CD4-positive, alpha-beta T cell treated with Interleukin-17A for 1 hour (primary cell): ENCODE measurements around the gene SNX30.

ENCODE experiments used
- DNase-seq: peaks from one replicate; pipeline ENCODE4 v3.0.0-alpha.2; 2020

SNX30 gene

DNA sequence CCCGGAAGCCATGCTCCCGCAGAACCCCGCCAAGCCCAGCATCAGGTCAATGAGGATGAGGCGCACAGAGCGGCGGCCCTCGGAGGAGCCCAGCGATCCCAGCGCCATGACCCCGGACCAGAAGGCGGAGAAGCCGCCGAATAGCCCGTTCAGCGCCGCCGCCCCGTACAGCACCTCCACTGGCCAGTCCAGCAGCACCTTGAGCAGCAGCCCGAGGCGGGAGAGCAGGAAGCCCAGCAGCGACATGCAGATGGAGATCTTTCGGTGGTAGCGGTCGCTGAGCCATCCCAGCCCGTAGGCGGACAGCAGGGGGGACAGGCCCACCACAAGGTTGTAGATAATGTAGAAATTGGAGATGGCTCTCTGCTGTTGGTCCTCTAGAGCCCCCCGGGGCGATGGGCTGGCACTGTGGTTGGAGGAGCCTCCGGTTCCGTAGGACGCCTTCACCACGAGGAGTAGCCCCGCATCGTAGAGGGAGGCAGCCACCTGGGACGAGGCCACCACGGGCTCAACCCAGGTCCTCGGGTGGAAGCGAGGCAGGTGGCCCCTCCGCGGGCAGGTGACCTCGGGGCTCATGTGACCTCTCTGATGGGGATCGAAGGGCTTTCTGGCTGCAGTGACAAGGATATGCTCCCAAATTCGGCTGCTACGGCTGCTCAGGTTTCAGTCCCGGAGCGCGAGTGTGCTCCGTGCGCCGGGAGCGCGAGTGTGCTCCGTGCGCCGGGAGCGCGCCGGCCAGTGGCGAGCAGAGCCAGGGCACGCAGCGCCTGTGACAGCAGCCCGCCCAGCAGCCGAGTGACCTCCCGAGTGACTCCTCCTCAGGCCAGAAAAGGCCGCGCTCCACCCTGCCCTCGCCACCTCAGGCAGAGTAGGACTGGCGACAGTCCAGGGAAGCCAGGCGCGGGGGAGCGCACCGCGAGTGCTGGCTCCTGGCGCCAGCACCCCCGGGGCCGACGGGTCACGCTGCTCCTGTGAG lies 139.8 kb downstream of the SNX30 start, which contains the start of gene SLC46A2:
Gene SLC46A2, minus strand, starts transcription at position 771 of the 976 bp plus-strand sequence. Its CDS starts 195 bp downstream, at position 576.
- DNase-seq: no peak

DNA sequence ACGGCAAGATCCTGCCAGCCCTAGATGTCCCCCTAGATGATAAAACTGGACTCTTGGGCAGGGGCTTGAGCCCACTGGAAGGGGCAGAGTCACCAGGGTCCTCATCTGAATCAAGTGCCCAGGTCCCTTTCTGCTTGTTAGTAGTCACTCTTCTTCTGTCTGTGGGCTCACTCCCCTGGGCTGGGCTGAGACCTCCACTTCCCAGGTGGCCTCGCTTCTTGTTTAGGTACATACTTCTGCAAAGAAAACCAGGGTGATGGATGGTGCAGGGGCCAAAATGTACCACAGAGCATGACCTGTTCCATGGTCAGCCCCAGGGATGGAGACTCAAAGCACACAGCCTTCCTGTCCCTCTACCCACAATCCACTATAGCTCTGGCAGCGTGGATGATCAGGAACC lies 141.0 kb downstream of the SNX30 start:
- no peak for DNase-seq

DNA sequence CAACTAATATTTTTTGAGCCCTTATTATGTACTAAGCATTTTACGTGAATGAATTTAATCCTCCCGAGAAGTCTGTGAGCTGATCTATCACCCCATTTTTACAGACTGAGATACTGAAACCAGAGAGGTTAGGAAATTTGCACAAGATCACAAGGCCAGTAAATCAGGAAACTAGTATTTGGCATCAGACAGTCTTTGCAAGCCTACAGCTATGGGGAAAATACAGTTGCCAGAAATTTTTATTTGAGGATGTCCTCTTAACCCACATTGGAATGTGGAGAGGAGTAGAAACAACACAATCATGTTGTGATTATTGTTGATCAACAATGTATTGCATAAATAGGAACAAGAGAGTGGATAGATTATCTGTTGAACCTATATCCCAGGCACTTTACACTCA lies 142.4 kb downstream of the SNX30 start:
- DNase-seq: no peak

DNA sequence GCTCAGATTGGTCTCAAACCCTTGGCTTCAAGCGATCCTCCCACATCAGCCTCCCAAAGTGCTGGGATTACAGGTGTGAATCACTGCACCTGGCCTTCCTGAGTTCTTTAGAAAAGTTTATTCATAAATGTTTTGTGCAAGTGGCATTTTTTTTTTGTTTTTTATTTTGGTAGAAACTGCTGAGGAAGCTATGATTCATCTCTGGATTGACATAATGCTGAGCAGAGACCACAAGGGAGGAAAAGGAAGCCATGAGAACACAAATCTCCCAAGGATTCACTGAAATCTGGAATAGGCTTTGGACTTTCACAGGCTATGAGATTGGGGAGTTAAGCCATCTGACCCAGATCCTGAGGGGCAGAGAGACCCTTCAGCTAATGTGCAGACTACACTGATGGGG lies 143.5 kb downstream of the SNX30 start:
- DNase-seq: no peak

DNA sequence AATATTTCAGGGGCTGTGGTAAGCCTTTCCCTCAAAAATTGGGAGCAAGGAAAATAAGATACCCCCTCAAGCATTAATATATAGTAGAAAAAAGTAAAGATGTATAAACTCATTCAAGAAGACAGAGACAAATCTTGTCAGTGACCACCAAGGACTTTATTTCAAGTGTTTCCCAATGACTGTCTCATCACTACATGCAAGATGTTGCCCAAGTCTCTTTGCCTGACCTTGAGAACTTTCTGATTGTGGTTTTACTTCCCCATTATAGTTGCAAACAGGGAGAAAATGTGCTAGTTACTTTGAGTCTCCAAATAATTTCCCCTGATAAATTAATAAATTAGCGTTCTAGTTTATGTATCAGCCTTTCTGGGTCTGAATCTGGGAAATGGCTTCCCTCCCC lies 144.1 kb downstream of the SNX30 start:
- no peak for DNase-seq

DNA sequence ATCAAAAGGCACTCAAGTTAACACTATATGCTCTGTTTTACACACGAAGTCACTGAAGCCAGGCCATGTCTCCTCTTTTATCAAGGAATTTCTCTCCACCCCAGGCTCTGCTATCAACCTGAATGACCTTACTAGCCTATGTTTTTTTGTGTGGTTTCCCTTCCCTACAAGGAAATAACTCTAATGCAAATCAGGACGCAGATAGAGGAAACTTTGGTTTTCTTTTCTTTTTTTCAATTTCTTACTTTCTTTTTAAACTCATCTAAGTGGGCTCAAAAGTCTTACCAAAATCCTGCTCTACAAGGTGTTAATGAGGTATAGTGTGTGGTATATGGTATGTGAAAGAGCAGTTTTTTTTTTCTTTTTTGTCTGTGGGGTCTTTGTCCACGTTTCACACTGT lies 145.6 kb downstream of the SNX30 start:
- DNase-seq: no peak

DNA sequence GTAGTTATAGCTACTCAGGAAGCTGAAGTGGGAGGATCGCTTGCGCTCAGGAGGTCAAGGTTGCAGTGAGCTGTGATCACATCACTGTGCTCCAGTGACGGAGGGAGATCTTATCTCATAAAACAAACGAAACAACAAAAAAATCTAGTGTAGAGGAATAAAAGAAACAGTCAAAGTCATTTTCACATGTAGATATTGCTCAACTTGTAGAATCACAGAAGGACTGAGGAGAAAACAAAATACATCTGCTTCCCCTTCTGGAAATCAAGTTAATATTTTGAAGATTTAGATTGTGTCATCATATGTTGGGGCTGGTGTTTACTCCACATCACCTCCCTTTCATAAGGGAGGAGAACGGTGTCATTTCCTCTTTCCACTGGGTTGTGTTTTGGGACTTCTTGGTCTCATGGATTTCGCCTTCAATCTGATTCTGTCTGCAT lies 148.3 kb downstream of the SNX30 start:
- no peak for DNase-seq

DNA sequence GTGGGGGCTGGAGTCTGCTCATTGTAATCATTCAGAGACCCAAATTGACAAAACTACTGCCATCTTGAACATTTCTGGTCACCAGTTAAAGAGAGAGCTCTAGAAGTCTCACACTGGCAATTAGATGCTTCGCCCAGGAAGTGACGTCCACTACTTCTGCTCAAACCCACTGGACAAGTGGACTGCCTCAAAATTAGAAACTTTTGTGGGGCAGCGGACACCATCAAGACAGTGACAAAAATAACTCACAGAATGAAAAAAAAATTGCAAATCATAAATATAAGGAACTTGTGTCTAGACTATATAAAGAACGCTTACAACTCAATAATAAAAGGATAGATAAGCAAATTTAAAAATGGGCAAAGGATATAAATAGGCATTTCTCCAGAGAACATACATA lies 149.9 kb downstream of the SNX30 start:
- no peak for DNase-seq

DNA sequence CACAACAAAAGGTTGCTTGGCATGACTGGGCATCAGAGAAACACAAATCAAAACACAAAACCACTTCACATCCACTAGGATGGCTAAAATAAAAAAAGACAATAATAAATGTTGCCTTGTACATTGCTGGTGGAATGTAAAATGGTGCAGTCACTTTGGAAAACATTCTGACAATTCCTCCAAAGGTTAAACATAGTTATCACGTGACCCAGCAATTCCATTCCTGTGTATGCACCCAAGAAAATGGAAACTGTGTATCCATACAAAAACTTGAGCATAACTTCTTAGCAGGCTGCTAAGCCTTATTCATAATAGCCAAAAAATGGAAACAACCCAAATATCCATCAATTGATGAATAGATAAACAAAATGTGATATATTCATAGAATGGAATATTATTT lies 150.3 kb downstream of the SNX30 start:
- DNase-seq: no peak

DNA sequence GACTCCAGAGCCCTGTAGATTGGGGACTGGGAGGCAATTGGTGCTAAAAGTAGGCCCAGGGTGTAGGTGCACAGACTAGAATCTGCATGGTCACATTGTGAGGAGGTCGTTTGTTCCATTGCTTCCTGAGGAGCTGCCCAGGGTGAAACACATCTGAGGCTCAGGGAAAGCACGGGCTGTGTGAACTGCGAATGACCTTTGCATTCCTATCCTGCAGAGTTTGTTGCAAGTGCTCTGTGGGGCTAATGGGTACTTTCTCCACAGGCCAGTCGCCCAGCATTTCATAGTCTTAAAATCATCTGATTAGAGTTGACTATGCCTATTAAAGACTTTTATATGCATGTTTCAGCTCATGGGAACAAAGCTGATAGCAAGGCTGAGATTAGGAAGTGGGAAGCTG lies 154.5 kb downstream of the SNX30 start:
- no peak for DNase-seq

DNA sequence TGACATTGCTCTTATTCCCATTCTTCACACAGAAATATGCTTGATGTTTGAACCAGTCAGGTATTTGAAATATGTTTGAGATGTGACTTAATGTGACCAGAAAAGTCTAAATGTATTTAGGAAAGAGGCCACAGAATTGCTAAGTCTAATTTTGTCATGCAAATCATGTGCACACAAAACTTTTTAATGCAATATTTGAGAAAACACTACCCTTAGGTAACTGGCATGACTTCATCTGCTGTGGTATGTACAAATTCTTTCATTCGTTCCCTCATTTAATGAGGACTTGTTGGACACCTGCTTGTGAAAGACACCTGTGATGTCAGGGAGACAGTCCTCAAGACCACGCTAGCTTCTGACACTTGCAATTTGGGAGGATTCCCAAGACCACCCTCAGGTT lies 161.2 kb downstream of the SNX30 start:
- no peak for DNase-seq

DNA sequence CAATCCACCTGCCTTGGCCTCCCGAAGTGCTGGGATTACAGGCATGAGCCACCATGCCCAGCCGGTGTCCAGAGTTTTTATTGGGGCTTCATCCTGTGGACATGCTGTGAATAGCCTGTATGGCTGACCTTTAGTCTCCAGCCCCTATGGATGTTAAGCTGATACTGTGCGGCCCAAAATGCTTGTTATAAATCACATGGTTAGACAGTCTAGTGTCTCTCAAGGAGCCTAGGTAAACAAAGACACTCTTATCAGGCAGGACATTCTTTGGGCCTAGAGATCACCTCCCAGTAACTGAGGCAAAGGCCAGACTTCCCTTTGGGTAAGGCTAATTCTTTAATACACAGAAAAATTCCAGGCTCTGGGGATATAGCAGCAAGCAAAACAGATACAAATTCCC lies 162.1 kb downstream of the SNX30 start:
- DNase-seq: no peak

DNA sequence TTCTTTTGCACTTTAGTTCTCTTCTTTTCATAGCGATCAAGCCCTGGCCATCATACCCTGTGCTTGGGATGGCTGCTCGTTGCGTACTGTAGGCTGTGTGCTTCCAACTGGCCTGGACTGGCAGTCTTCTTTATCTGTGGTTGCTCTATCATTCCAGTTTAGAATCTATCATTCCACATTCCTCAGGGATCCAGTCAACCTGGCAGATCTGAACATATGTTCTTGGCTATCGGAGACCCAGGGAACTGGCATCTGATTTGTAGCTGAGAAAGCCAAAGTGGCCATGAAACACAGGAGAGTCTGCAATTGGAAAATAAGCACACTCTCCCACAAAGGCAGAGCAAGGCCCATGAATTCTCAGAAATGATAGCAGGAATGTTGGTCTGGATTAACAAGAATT lies 162.8 kb downstream of the SNX30 start:
- no peak for DNase-seq

DNA sequence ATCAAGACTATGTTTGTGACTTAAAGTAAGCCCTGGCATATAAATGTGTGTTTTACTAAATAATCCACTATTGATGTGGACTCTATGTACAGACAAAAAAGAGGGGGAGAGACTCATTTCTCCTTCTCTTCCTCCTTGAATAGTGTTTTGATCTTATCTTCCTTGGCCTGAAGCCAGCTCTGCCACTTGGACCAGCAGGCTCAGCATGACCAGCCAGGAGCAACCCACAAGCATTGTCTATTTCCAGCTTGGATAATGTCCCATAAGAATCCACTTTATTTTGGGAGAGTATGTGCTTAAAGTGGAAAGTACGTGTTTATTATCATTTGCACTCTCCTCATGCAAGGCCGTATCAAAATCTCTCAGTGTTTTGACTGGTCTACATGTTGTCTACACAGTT lies 164.0 kb downstream of the SNX30 start:
- no peak for DNase-seq

DNA sequence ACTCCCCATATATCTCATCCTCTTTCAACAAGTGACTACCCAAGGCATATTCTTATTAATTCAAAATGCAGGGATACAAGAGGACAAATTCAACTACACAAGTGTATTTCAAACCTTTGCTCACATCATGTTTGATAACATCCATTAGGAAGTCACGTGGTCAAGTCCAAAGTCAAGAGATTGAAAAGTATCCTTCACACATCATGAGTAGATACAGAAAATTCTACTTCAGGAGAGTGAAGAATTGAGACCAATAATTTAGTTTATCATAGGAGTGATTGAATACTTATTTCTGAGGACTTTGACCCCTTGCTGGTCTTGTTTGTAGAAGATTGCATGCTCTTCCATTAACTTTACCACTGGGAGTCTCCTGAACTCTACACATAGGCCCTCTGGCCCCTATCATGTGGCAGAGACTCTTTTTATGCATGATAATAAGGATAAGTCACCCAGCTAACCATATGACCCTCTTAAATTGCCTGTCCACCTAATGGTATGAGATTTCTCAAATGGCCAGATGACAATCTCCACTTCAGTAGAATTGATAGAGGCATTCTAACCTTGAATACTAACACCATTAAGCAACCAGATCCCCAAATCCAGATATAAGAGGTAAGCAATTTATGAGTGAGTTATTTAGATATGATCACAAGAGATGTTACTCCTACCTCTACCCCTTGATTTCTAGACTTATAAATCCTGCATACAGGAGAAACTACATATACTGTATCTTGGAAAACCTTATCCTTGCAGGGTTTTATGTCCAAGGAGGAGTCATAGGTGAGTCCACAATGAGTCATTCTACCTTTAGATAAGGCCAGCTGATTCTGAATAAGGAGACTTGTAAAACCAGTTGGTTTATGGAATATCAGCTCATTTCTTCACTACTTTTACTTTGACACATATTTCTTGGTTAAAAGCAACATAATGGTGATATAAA lies 166.8 kb downstream of the SNX30 start:
- no peak for DNase-seq

DNA sequence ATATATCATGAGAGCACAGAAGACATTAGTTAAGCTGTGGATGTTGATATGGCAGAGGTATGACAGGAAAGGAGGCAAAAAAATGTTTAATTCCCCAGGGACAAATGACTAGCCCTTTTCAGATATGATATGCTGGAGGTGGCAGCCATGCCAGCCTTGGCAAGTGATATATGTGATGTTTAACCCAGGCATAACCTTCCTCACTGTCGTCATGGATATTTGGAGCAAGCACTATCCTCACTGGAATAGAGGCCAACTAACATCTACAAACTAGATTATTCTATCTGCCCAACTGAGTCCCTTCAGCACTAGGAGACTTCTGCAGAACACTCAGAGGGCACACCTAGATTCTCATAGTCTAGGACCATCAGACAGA lies 167.4 kb downstream of the SNX30 start:
- no peak for DNase-seq

DNA sequence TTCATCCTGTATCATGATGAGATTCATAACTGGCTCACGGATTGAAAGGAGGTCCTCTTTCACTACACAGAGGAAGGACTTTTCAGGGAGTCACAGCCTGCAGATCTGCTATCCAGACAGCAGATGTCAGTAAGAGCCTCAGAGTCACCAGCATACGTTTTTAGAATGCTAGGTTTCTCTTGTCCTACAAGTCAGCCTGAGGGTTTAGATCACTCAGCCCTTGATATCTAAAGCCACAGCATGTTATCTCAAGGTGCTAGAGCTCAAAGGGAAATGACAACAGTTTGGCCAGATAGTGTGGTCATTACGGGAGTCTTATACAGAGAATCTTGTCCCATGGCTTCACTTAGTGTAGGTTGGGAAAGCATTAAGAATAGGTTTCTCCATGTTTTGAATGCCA lies 171.0 kb downstream of the SNX30 start:
- DNase-seq: no peak
